PFSK-1 (cell line): ENCODE measurements around the gene RNF2.

Source experiments
- FOXP2 ChIP-seq: optimal IDR thresholded peaks from 2 replicates; pipeline ENCODE3; 2011; ENCODE audit warnings: borderline replicate concordance, control low read depth, inconsistent platforms; ENCODE audit not compliant: insufficient read depth; ENCODE audit errors: extremely low read length, extremely low read depth
- POLR2AphosphoS5 ChIP-seq: IDR thresholded peaks from 2 replicates; pipeline ENCODE4 v1.6.1; 2012; ENCODE audit warnings: low read depth, mild to moderate bottlenecking, control low read depth, low read length, moderate library complexity
- REST ChIP-seq, 2 experiments: IDR thresholded peaks; 2 replicates each; pipeline versions ENCODE4 v1.6.1 to v1.8.0; 2011 to 2012; ENCODE audit warnings: low read depth in 2 of 2, low read length in 2 of 2, control low read depth in 1 of 2, inconsistent platforms in 1 of 2, mild to moderate bottlenecking in 1 of 2, moderate library complexity in 1 of 2; ENCODE audit not compliant: insufficient read depth in 1 of 2
- SIN3A ChIP-seq: IDR thresholded peaks from 2 replicates; pipeline ENCODE4 v1.6.1; 2012; ENCODE audit warnings: mild to moderate bottlenecking, low read length, moderate library complexity, borderline replicate concordance; ENCODE audit not compliant: insufficient read depth
- TAF1 ChIP-seq: IDR thresholded peaks from 2 replicates; pipeline ENCODE4 v1.6.1; 2012; ENCODE audit warnings: low read length, control low read depth, borderline replicate concordance; ENCODE audit not compliant: insufficient read depth

Gene RNF2

GRCh38 chr1:185046668-185047067 is 1.3 kb downstream of the RNF2 start:
- no peak for TF ChIP-seq TAF1
- no peak for TF ChIP-seq FOXP2
- TF ChIP-seq REST (IDR thresholded peaks at IDR 0.05; ENCODE audit: insufficient read depth in 1 of 2, low read depth in 2 of 2, low read length in 2 of 2) = no peak
- TF ChIP-seq SIN3A = no peak
- no peak for TF ChIP-seq POLR2AphosphoS5

- TF ChIP-seq TAF1 (no peak), POLR2AphosphoS5 (no peak), SIN3A (no peak), FOXP2 (no peak), REST (IDR thresholded peaks at IDR 0.05; ENCODE audit: insufficient read depth in 1 of 2, low read depth in 2 of 2, low read length in 2 of 2) (no peak)
Measured at GRCh38 chr1:185049670-185050069, 4.3 kb downstream of the RNF2 start.

- TF ChIP-seq FOXP2 (no peak), SIN3A (no peak), REST (IDR thresholded peaks at IDR 0.05; ENCODE audit: insufficient read depth in 1 of 2, low read depth in 2 of 2, low read length in 2 of 2) (no peak)
Measured at GRCh38 chr1:185050823-185051451, 5.6 kb downstream of the RNF2 start.

- TF ChIP-seq TAF1 = no peak
- TF ChIP-seq POLR2AphosphoS5 = no peak
- no peak for TF ChIP-seq FOXP2
- no peak for TF ChIP-seq REST (IDR thresholded peaks at IDR 0.05; ENCODE audit: insufficient read depth in 1 of 2, low read depth in 2 of 2, low read length in 2 of 2)
- TF ChIP-seq SIN3A = no peak
Measured at GRCh38 chr1:185053204-185053603, 7.8 kb downstream of the RNF2 start.
